Measurements from ENCODE around the gene NFKBIB. TPM values are rescaled to one million over a fixed set of nuclear protein-coding genes. Genes with fewer than 3 reads are reported as not detected.

NFKBIB gene
- total and polyA plus RNA-seq, 2 of the 13 experiments (the other 11 are each of a cell fraction or from before 2014, with no cell fraction given) = 8.6 to 14.9 TPM

DNA sequence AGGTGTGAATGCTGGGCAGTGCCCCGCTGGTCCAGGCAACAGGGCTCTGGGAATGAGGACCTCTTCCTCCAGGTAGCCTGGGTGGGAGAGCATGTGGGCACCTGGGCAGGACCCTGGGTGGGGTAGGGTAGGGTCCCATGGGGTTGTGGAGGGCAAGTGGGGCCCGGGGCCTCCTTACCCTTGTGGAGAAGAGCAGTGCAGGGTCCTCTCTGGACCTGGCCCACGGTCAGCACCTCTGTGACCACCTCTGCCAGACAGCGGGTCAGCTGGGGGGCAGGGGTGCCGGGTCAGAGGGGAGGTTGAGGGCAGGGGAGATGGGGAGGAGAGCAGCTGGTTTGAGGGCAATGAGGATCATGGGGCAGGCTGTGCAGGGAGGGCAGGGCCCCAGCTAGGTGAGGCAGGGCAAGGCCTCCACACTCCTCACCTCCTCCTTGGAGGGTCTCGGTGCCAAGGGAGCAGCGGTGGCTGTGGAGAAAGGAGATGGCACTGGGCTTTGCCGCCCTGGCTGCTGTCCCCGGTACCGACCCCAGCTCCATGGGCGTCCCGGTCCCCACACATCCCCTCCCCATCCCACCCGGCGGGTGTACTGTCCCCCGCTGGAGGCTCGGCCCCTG is 11.7 kb downstream of the NFKBIB start:
- intact Hi-C loops (cut with micrococcal nuclease; ENCODE audit: unreplicated experiment) (no loop called here), in situ Hi-C loops (cut with HindIII; ENCODE audit: extremely low pct_ligation_motif_present, low pct_unique_long_range_greater_than_20kb) (loop anchor here (25.0 kb wide), 1 partner anchor 174 kb away; the partner anchor contains the start of gene CAPN12)
- TF ChIP-seq NCOA5 (CRISPR knock-in tag; IDR thresholded peaks at IDR 0.05) (no peak), CCDC6 (CRISPR knock-in tag; IDR thresholded peaks at IDR 0.05) (no peak), GPN1 (CRISPR knock-in tag; IDR thresholded peaks at IDR 0.05; ENCODE audit: borderline replicate concordance) (no peak), KAT8 (CRISPR knock-in tag; IDR thresholded peaks at IDR 0.05) (no peak), EZH2 (conservative IDR thresholded peaks at IDR 0.05; ENCODE audit: low read depth, low read length) (no peak), ZNF205 (CRISPR knock-in tag; IDR thresholded peaks at IDR 0.05) (no peak), DNMT3B (CRISPR knock-in tag; conservative IDR thresholded peaks at IDR 0.05) (no peak), ZFYVE20 (CRISPR knock-in tag; IDR thresholded peaks at IDR 0.05; ENCODE audit: borderline replicate concordance, low read depth) (no peak), MYC (CRISPR knock-in tag; IDR thresholded peaks at IDR 0.05; ENCODE audit: borderline replicate concordance) (no peak), ZNF549 (CRISPR knock-in tag; IDR thresholded peaks at IDR 0.05) (no peak), ZNF792 (CRISPR knock-in tag; IDR thresholded peaks at IDR 0.05) (no peak), ZNF260 (CRISPR knock-in tag; IDR thresholded peaks at IDR 0.05; ENCODE audit: borderline replicate concordance, low read depth) (no peak), MXD4 (CRISPR knock-in tag; IDR thresholded peaks at IDR 0.05) (no peak), ZNF775 (CRISPR knock-in tag; IDR thresholded peaks at IDR 0.05; ENCODE audit: borderline replicate concordance) (no peak)
- TF ChIP-seq, protein P1, sequence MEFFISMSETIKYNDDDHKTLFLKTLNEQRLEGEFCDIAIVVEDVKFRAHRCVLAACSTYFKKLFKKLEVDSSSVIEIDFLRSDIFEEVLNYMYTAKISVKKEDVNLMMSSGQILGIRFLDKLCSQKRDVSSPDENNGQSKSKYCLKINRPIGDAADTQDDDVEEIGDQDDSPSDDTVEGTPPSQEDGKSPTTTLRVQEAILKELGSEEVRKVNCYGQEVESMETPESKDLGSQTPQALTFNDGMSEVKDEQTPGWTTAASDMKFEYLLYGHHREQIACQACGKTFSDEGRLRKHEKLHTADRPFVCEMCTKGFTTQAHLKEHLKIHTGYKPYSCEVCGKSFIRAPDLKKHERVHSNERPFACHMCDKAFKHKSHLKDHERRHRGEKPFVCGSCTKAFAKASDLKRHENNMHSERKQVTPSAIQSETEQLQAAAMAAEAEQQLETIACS (CRISPR knock-in tag; IDR thresholded peaks at IDR 0.05) = no peak
- TF ChIP-seq, protein P2, sequence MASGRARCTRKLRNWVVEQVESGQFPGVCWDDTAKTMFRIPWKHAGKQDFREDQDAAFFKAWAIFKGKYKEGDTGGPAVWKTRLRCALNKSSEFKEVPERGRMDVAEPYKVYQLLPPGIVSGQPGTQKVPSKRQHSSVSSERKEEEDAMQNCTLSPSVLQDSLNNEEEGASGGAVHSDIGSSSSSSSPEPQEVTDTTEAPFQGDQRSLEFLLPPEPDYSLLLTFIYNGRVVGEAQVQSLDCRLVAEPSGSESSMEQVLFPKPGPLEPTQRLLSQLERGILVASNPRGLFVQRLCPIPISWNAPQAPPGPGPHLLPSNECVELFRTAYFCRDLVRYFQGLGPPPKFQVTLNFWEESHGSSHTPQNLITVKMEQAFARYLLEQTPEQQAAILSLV (CRISPR knock-in tag; IDR thresholded peaks at IDR 0.05; ENCODE audit: borderline replicate concordance) = no peak
- FAIRE-seq (no peak), DNase-seq (ENCODE audit: low spot score) (no peak), ATAC-seq (peak; percentile 19)
- Histone ChIP-seq H3K36me3 (replicated peaks in 1 of 2; ENCODE audit: control insufficient read depth in 1 of 2, insufficient read depth in 2 of 2, low read length in 2 of 2) (no peaks in the 10 kb centered on the region), H3K9ac (ENCODE audit: insufficient read depth, low read depth, low read length) (no peak overlapping the region), H3K4me1 (ENCODE audit: insufficient read depth, low read length) (no peaks in the 10 kb centered on the region), H2AFZ (ENCODE audit: low read length) (no peak overlapping the region), H3K4me3 (replicated peaks in 1 of 3; ENCODE audit: insufficient read depth in 1 of 3, low read depth in 2 of 3, low read length in 3 of 3) (no peak overlapping the region), H3K9me3 (ENCODE audit: low read length) (no peaks in the 10 kb centered on the region), H3K27ac (ENCODE audit: extremely low read length, insufficient read depth, low read length) (no peak overlapping the region), H3K79me2 (ENCODE audit: insufficient read depth, low read length) (no peaks in the 10 kb centered on the region), H3K27me3 (ENCODE audit: control insufficient read depth in 1 of 2, insufficient read depth in 2 of 2, low read length in 2 of 2) (no peaks in the 10 kb centered on the region), H4K20me1 (ENCODE audit: insufficient read depth, low read length) (no peaks in the 10 kb centered on the region), H3K4me2 (ENCODE audit: low read depth, low read length) (no peak overlapping the region)
- ChIA-PET CTCF (ENCODE audit: low intra/inter-chr PET ratio, low total read pairs) (no interaction called here), POLR2A (no interaction called here)
- no TSS peak for BruUV-seq (replicated peaks)
- 57% methylated on average over 5 of the region's 16 CpGs for WGBS (ENCODE audit: low lambda C conversion rate)
